ENCODE data around the gene MAPT.

MAPT gene

GRCh38 chr17:45998987-45999899 is 104.9 kb downstream of the MAPT start, which contains the start of gene STH:
TSS of gene STH (plus strand) at chr17:45999250. CDS start at chr17:45999280, 30 bp downstream.
- H3K79me2 ChIP-seq (ENCODE audit: insufficient read depth, low read length), result no peaks in the 10 kb centered on the region
- no peak within 1 kb of the TSS for H3K4me2 ChIP-seq (ENCODE audit: insufficient read depth, low read length)
- H3K4me1 ChIP-seq (ENCODE audit: insufficient read depth, low read length), result no peaks in the 10 kb centered on the region
- H3K9me3 ChIP-seq (ENCODE audit: insufficient read depth, low read length, severe bottlenecking), result no peaks in the 10 kb centered on the region
- no peak within 1 kb of the TSS for H3K4me3 ChIP-seq (ENCODE audit: low read depth in 1 of 2, low read length in 2 of 2)
- no peak for TF ChIP-seq CTCF (IDR thresholded peaks at IDR 0.05; ENCODE audit: borderline replicate concordance, extremely low read depth, low read length, poor library complexity, severe bottlenecking)
- TF ChIP-seq EZH2 (IDR thresholded peaks at IDR 0.05; ENCODE audit: borderline replicate concordance, low read depth, low read length, severe bottlenecking), result no peak
- no peaks in the 10 kb centered on the region for H3K36me3 ChIP-seq (ENCODE audit: insufficient read depth, low read length)
- no peak within 1 kb of the TSS for H3K9ac ChIP-seq (ENCODE audit: low read depth, low read length)
- H3K27me3 ChIP-seq (ENCODE audit: insufficient read depth, low read length, poor library complexity), result no peaks in the 10 kb centered on the region
- no peak for ATAC-seq (ENCODE audit: insufficient read depth, low read depth)
- DNase-seq, result no peak
- no peak within 1 kb of the TSS for H2AFZ ChIP-seq (ENCODE audit: low read depth, low read length)
- H4K20me1 ChIP-seq (ENCODE audit: insufficient read depth, low read length), result no peaks in the 10 kb centered on the region
- H3K27ac ChIP-seq (ENCODE audit: low read length), result no peak within 1 kb of the TSS

GRCh38 chr17:45999900-46000290 is 105.5 kb downstream of the MAPT start:
- DNase-seq, result no peak
- H3K4me3 ChIP-seq (ENCODE audit: low read depth in 1 of 2, low read length in 2 of 2), result no peak overlapping the region
- TF ChIP-seq CTCF (IDR thresholded peaks at IDR 0.05; ENCODE audit: borderline replicate concordance, extremely low read depth, low read length, poor library complexity, severe bottlenecking), result no peak

GRCh38 chr17:46000292-46000691 is 105.9 kb downstream of the MAPT start:
- no peak overlapping the region for H3K4me3 ChIP-seq (ENCODE audit: low read depth in 1 of 2, low read length in 2 of 2)
- H2AFZ ChIP-seq (ENCODE audit: low read depth, low read length), result no peak overlapping the region
- no peaks in the 10 kb centered on the region for H3K4me1 ChIP-seq (ENCODE audit: insufficient read depth, low read length)
- ATAC-seq (ENCODE audit: insufficient read depth, low read depth) (no peak), DNase-seq (no peak)
- H3K9ac ChIP-seq (ENCODE audit: low read depth, low read length), result no peak overlapping the region
- no peaks in the 10 kb centered on the region for H3K79me2 ChIP-seq (ENCODE audit: insufficient read depth, low read length)
- no peak overlapping the region for H3K27ac ChIP-seq (ENCODE audit: low read length)
- no peaks in the 10 kb centered on the region for H4K20me1 ChIP-seq (ENCODE audit: insufficient read depth, low read length)
- H3K9me3 ChIP-seq (ENCODE audit: insufficient read depth, low read length, severe bottlenecking), result no peaks in the 10 kb centered on the region
- no peaks in the 10 kb centered on the region for H3K36me3 ChIP-seq (ENCODE audit: insufficient read depth, low read length)
- TF ChIP-seq CTCF (IDR thresholded peaks at IDR 0.05; ENCODE audit: borderline replicate concordance, extremely low read depth, low read length, poor library complexity, severe bottlenecking) (no peak), EZH2 (IDR thresholded peaks at IDR 0.05; ENCODE audit: borderline replicate concordance, low read depth, low read length, severe bottlenecking) (no peak)
- no peaks in the 10 kb centered on the region for H3K27me3 ChIP-seq (ENCODE audit: insufficient read depth, low read length, poor library complexity)
- no peak overlapping the region for H3K4me2 ChIP-seq (ENCODE audit: insufficient read depth, low read length)

More at GRCh38 chr17:45999900-46000290, 105.5 kb downstream of the MAPT start:
- Histone ChIP-seq H4K20me1 (ENCODE audit: insufficient read depth, low read length) (no peaks in the 10 kb centered on the region), H3K36me3 (ENCODE audit: insufficient read depth, low read length) (no peaks in the 10 kb centered on the region), H3K27me3 (ENCODE audit: insufficient read depth, low read length, poor library complexity) (no peaks in the 10 kb centered on the region), H3K79me2 (ENCODE audit: insufficient read depth, low read length) (no peaks in the 10 kb centered on the region), H3K9ac (ENCODE audit: low read depth, low read length) (no peak overlapping the region), H3K4me1 (ENCODE audit: insufficient read depth, low read length) (no peaks in the 10 kb centered on the region), H3K9me3 (ENCODE audit: insufficient read depth, low read length, severe bottlenecking) (no peaks in the 10 kb centered on the region), H3K4me2 (ENCODE audit: insufficient read depth, low read length) (no peak overlapping the region), H2AFZ (ENCODE audit: low read depth, low read length) (no peak overlapping the region), H3K27ac (ENCODE audit: low read length) (no peak overlapping the region)
- ATAC-seq (ENCODE audit: insufficient read depth, low read depth), result no peak
